HCT116 (cell line): ENCODE measurements around the gene TMEM82. TPM values are rescaled to one million over a fixed set of nuclear protein-coding genes. Genes with fewer than 3 reads are reported as not detected.

Experiments used
- ATAC-seq: fragments of 200-7000 bp; cut with Tn5 transposase; 2 replicates; pipeline ENCODE4 v1.9.1; 2020; ENCODE audit warnings: mild to moderate bottlenecking, moderate library complexity
- BruUV-seq: library from RNA; stranded (reverse); fragments of 400-500 nt; replicated peaks from 2 replicates; lab custom pipeline; 2021; lab: Mats Ljungman, UMichigan
- CTCF ChIA-PET: fragments of 300-600 bp; sonication (Branson Sonifier 250); formaldehyde crosslinking; loops from one replicate; lab custom pipeline; 2021; ENCODE audit warnings: antibody characterized with exemption; lab: Charles Lee
- POLR2A ChIA-PET: fragments of 300-600, 350-600 bp; sonication (Branson Sonifier 250); formaldehyde crosslinking; loops from one replicate; lab custom pipeline; 2021; ENCODE audit warnings: antibody characterized with exemption; lab: Charles Lee
- RAD21 ChIA-PET, 2 experiments: fragments of 300-600 bp; sonication (Branson Sonifier 250); formaldehyde crosslinking; loops; one replicate each; lab custom pipeline; 2023; ENCODE audit warnings: low total read pairs in 2 of 2; ENCODE audit not compliant: uncharacterized antibody in 2 of 2, unreplicated experiment in 2 of 2, low non-redundant PET in 1 of 2; lab: Charles Lee
- DNase-seq: peaks from one replicate; pipeline ENCODE4 v3.0.0-alpha.2; 2010; ENCODE audit warnings: low read depth, low spot score
- H2AFZ ChIP-seq: fragments of 200-600 bp; shearing (Covaris generic), sonication (generic); 2 replicates; pipeline ENCODE4 v1.6.1; 2017; ENCODE audit warnings: low read depth, mixed run types, mixed read lengths, antibody characterized with exemption, low read length; ENCODE audit not compliant: poor library complexity, severe bottlenecking
- H3K27ac ChIP-seq: 2 replicates; pipeline ENCODE4 v1.5.1; 2012; ENCODE audit warnings: low read depth, low read length
- H3K27me3 ChIP-seq: fragments of 200-600 bp; sonication (generic); 2 replicates; pipeline ENCODE4 v1.6.1; 2016; ENCODE audit warnings: mixed run types, low read length, mixed read lengths; ENCODE audit not compliant: insufficient read depth
- H3K36me3 ChIP-seq, 2 experiments: fragments of 200-500 bp in 1 of 2; fragments of 200-600 bp in 1 of 2; sonication (Bioruptor generic) in 1 of 2; sonication (generic) in 1 of 2; 2 replicates each; pipeline versions ENCODE4 v1.5.1 to v1.6.1; 2014 to 2016; ENCODE audit warnings: low read length in 2 of 2, inconsistent platforms in 1 of 2, mixed read lengths in 1 of 2, mixed run types in 1 of 2; ENCODE audit not compliant: insufficient read depth in 2 of 2, control insufficient read depth in 1 of 2
- H3K4me1 ChIP-seq, 2 experiments: fragments of 200-600 bp in 1 of 2; sonication (generic) in 1 of 2; 2 replicates each; pipeline versions ENCODE4 v1.5.1 to v1.6.1; 2012 to 2017; ENCODE audit warnings: low read length in 2 of 2, inconsistent platforms in 1 of 2, mild to moderate bottlenecking in 1 of 2, mixed read lengths in 1 of 2, mixed run types in 1 of 2, moderate library complexity in 1 of 2; ENCODE audit not compliant: insufficient read depth in 2 of 2, control insufficient read depth in 1 of 2
- H3K4me2 ChIP-seq: fragments of 200-600 bp; sonication (generic); 2 replicates; pipeline ENCODE4 v1.6.1; 2017; ENCODE audit warnings: mixed run types, low read length, mixed read lengths
- H3K4me3 ChIP-seq, 2 experiments: fragments of 200-600 bp in 1 of 2; sonication (generic) in 1 of 2; replicated peaks in 1 of 2; 2 replicates each; pipeline ENCODE4 v1.5.1; 2011 to 2016; ENCODE audit warnings: low read length in 2 of 2, control low read depth in 1 of 2, low read depth in 1 of 2, mild to moderate bottlenecking in 1 of 2, mixed read lengths in 1 of 2, mixed run types in 1 of 2
- H3K79me2 ChIP-seq: fragments of 200-600 bp; sonication (generic); 2 replicates; pipeline ENCODE4 v1.6.1; 2017; ENCODE audit warnings: mild to moderate bottlenecking, mixed run types, low read length, moderate library complexity, mixed read lengths; ENCODE audit not compliant: insufficient read depth
- H3K9ac ChIP-seq: fragments of 200-600 bp; sonication (generic); 2 replicates; pipeline ENCODE4 v1.6.1; 2016; ENCODE audit warnings: low read length, mixed read lengths
- H3K9me2 ChIP-seq: fragments of 200-600 bp; sonication (generic), shearing (Covaris generic); 2 replicates; pipeline ENCODE4 v1.6.1; 2017; ENCODE audit warnings: mixed run types, mild to moderate bottlenecking, moderate library complexity; ENCODE audit not compliant: insufficient read depth
- H3K9me3 ChIP-seq, 2 experiments: fragments of 200-500 bp in 1 of 2; fragments of 200-600 bp in 1 of 2; sonication (Bioruptor generic) in 1 of 2; sonication (generic) in 1 of 2; 2 replicates each; pipeline ENCODE4 v1.6.1; 2014 to 2017; ENCODE audit warnings: low read length in 2 of 2, mixed read lengths in 2 of 2, inconsistent platforms in 1 of 2, low read depth in 1 of 2, mild to moderate bottlenecking in 1 of 2, mixed run types in 1 of 2, moderate library complexity in 1 of 2; ENCODE audit not compliant: control insufficient read depth in 1 of 2, insufficient read depth in 1 of 2
- H4K20me1 ChIP-seq: fragments of 200-600 bp; sonication (generic), shearing (Covaris generic); 2 replicates; pipeline ENCODE4 v1.6.1; 2017; ENCODE audit warnings: mixed run types, mild to moderate bottlenecking, moderate library complexity; ENCODE audit not compliant: insufficient read depth
- CBX3 ChIP-seq: IDR thresholded peaks from 2 replicates; pipeline ENCODE4 v1.6.1; 2012; ENCODE audit warnings: low read depth
- CEBPB ChIP-seq: IDR thresholded peaks from 2 replicates; pipeline ENCODE4 v1.6.1; 2012; ENCODE audit warnings: low read depth
- EGR1 ChIP-seq: IDR thresholded peaks from 2 replicates; pipeline ENCODE4 v1.6.1; 2012; ENCODE audit warnings: low read depth
- EZH2 ChIP-seq: fragments of 200-600 bp; sonication (generic); IDR thresholded peaks from 2 replicates; pipeline ENCODE4 v1.6.1; 2017; ENCODE audit warnings: antibody characterized with exemption, mixed run types
- EZH2phosphoT487 ChIP-seq: fragments of 200-600 bp; IDR thresholded peaks from 2 replicates; pipeline ENCODE4 v1.6.1; 2018; ENCODE audit warnings: antibody characterized with exemption, borderline replicate concordance
- JUND ChIP-seq: IDR thresholded peaks from 2 replicates; pipeline ENCODE4 v1.6.1; 2012
- POLR2AphosphoS5 ChIP-seq: IDR thresholded peaks from 2 replicates; pipeline ENCODE4 v1.6.1; 2011; ENCODE audit warnings: mild to moderate bottlenecking, low read depth, low read length, moderate library complexity
- RAD21 ChIP-seq: IDR thresholded peaks from 2 replicates; pipeline ENCODE4 v1.6.1; 2012; ENCODE audit warnings: low read depth, mild to moderate bottlenecking
- SP1 ChIP-seq: IDR thresholded peaks from 2 replicates; pipeline ENCODE4 v1.6.1; 2012; ENCODE audit warnings: low read depth
- SRF ChIP-seq: IDR thresholded peaks from 2 replicates; pipeline ENCODE4 v1.6.1; 2012; ENCODE audit warnings: low read depth
- YY1 ChIP-seq: IDR thresholded peaks from 2 replicates; pipeline ENCODE4 v1.6.1; 2011; ENCODE audit warnings: low read length, low read depth, moderate library complexity, mild to moderate bottlenecking; ENCODE audit not compliant: insufficient replicate concordance; ENCODE audit errors: extremely low read depth
- ZBTB33 ChIP-seq: IDR thresholded peaks from 2 replicates; pipeline ENCODE4 v1.6.1; 2011; ENCODE audit warnings: mild to moderate bottlenecking, low read length, moderate library complexity; ENCODE audit not compliant: insufficient replicate concordance; ENCODE audit errors: extremely low read depth
- ZFX ChIP-seq: fragments of 450-650 bp; IDR thresholded peaks from 2 replicates; pipeline ENCODE4 v1.6.1; 2017
- intact Hi-C: fragments of 100-400 bp; cut with micrococcal nuclease; formaldehyde crosslinking; loops from 2 replicates; pipeline ENCODE4 v1.10.0; 2022
- total RNA-seq: library from RNA; stranded (reverse); gene quantifications from one replicate; pipeline ENCODE4 v1.2.1, GENCODE V29; 2021; ENCODE audit not compliant: unreplicated experiment
- TF ChIP-seq, protein P1 (sequence below): IDR thresholded peaks from 2 replicates; pipeline ENCODE4 v1.6.1; 2012
- TF ChIP-seq, protein P2 (sequence below), 3 experiments: fragments of 200-600 bp in 1 of 3; sonication (generic) in 1 of 3; IDR thresholded peaks in 2 of 3; conservative IDR thresholded peaks in 1 of 3; 2 replicates each; pipeline ENCODE4 v1.5.1; 2012 to 2017; ENCODE audit warnings: low read depth in 2 of 3, low read length in 2 of 3, antibody characterized with exemption in 1 of 3, borderline replicate concordance in 1 of 3, control low read depth in 1 of 3, mild to moderate bottlenecking in 1 of 3, mixed read lengths in 1 of 3, mixed run types in 1 of 3, moderate library complexity in 1 of 3; ENCODE audit not compliant: insufficient read depth in 1 of 3

The TMEM82 gene
- total RNA-seq, 1 experiment from 2014 or later, result not detected

DNA sequence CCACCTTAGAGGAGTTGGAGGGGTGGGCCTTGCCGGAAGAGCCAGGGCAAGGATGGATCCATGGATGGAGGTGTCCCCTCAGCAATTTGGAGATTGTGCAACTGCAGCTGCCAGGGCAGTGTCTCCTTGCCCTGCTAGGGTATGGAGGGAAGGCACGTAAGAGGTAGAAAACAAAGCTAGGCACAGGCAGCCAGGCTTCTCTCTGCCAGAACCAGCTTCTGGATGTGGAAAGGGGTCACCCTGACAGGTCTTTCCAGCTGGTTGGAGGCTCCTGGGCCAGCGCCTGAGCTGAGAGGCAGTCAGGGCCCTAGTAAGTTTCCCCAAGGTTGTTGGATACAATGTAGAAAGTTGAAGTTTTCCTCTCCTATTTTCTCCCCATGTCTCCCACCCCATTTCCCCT lies 21.4 kb upstream of the TMEM82 start:
- DNase-seq, result no peak
- no peaks in the 10 kb centered on the region for H3K79me2 ChIP-seq
- no peak for TF ChIP-seq SRF
- no peak for TF ChIP-seq POLR2AphosphoS5
- TF ChIP-seq JUND, result no peak
- TF ChIP-seq RAD21, result no peak
- TF ChIP-seq ZBTB33, result no peak
- TF ChIP-seq SP1, result no peak
- TF ChIP-seq YY1, result no peak
- no peaks in the 10 kb centered on the region for H4K20me1 ChIP-seq
- no peaks in the 10 kb centered on the region for H3K4me1 ChIP-seq
- H3K27me3 ChIP-seq, result no peaks in the 10 kb centered on the region
- intact Hi-C loops, result no loop called here
- H3K27ac ChIP-seq, result no peak overlapping the region
- H3K4me2 ChIP-seq, result no peak overlapping the region
- no TSS peak for BruUV-seq
- CTCF ChIA-PET, result no interaction called here
- RAD21 ChIA-PET, result no interaction called here
- no peaks in the 10 kb centered on the region for H3K9me3 ChIP-seq
- POLR2A ChIA-PET, result no interaction called here
- H3K36me3 ChIP-seq, result peaks cover 0 to 3% of the 10 kb centered on the region in 2 experiments; a peak in 1 of 4 replicates
- H2AFZ ChIP-seq, result no peak overlapping the region
- no peak overlapping the region for H3K9ac ChIP-seq
- no peak for ATAC-seq
- H3K9me2 ChIP-seq, result no peaks in the 10 kb centered on the region
- H3K4me3 ChIP-seq, result no peak overlapping the region

GRCh38 chr1:15722411-15722810 lies 19.9 kb upstream of the TMEM82 start:
- TF ChIP-seq EZH2phosphoT487 (no peak), RAD21 (no peak), CBX3 (no peak), JUND (no peak), EGR1 (no peak), CEBPB (no peak), ZBTB33 (no peak), EZH2 (no peak), ZFX (no peak)
- TF ChIP-seq, protein P1, sequence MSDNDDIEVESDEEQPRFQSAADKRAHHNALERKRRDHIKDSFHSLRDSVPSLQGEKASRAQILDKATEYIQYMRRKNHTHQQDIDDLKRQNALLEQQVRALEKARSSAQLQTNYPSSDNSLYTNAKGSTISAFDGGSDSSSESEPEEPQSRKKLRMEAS, result no peak
- TF ChIP-seq, protein P2, sequence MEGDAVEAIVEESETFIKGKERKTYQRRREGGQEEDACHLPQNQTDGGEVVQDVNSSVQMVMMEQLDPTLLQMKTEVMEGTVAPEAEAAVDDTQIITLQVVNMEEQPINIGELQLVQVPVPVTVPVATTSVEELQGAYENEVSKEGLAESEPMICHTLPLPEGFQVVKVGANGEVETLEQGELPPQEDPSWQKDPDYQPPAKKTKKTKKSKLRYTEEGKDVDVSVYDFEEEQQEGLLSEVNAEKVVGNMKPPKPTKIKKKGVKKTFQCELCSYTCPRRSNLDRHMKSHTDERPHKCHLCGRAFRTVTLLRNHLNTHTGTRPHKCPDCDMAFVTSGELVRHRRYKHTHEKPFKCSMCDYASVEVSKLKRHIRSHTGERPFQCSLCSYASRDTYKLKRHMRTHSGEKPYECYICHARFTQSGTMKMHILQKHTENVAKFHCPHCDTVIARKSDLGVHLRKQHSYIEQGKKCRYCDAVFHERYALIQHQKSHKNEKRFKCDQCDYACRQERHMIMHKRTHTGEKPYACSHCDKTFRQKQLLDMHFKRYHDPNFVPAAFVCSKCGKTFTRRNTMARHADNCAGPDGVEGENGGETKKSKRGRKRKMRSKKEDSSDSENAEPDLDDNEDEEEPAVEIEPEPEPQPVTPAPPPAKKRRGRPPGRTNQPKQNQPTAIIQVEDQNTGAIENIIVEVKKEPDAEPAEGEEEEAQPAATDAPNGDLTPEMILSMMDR (IDR thresholded peaks at IDR 0.05 in 2 of 3, conservative IDR thresholded peaks at IDR 0.05 in 1 of 3; ENCODE audit: borderline replicate concordance in 1 of 3, insufficient read depth in 1 of 3, low read depth in 2 of 3, low read length in 2 of 3), result no peak
- Histone ChIP-seq H3K9ac (no peak overlapping the region), H3K9me2 (no peaks in the 10 kb centered on the region), H3K79me2 (no peaks in the 10 kb centered on the region), H4K20me1 (no peaks in the 10 kb centered on the region), H2AFZ (no peak overlapping the region), H3K4me3 (no peak overlapping the region), H3K4me2 (no peak overlapping the region), H3K9me3 (no peaks in the 10 kb centered on the region), H3K27ac (no peak overlapping the region), H3K4me1 (no peaks in the 10 kb centered on the region), H3K27me3 (no peaks in the 10 kb centered on the region), H3K36me3 (peaks cover 0 to 4% of the 10 kb centered on the region in 2 experiments; a peak in 1 of 4 replicates)
- BruUV-seq, result no TSS peak
- no peak for DNase-seq
- CTCF ChIA-PET, result no interaction called here
- intact Hi-C loops, result no loop called here
- ATAC-seq, result no peak
- RAD21 ChIA-PET, result no interaction called here
- POLR2A ChIA-PET, result no interaction called here
